ENCODE measurements around the gene BCKDHB. TPM values are rescaled to one million over a fixed set of nuclear protein-coding genes. Genes with fewer than 3 reads are reported as not detected.

BCKDHB gene
- total RNA-seq, 1 experiment from 2014 or later = 16.4 TPM

DNA sequence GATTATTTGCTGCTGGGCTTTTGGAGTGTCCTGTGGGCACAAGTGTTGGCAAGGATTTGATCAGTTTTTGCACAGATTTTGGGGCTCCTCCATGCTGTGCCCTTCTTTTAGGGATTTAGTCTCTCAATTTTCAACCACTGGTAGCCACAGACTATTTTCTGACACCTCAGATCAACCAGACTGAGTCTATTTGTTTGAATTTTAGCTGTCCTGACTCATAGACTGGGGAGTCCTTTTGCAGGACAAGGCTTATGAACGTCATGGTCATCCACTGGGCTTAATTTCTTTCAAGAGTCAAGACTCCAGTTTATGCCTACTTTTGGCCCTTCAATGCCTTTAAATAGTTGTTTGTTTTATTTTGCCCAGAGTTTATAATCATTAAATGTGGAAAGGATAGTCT is 59.3 kb downstream of the BCKDHB start:
- ATAC-seq = no peak
- Histone ChIP-seq H3K4me3 (ENCODE audit: low read depth in 2 of 2, low read length in 2 of 2) (no peak overlapping the region), H3K36me3 (ENCODE audit: control insufficient read depth, insufficient read depth, low read length) (peaks cover 2% of the 10 kb centered on the region; the same call in 1 of the 2 replicates), H3K9me3 (ENCODE audit: control insufficient read depth, insufficient read depth, low read depth, low read length) (no peaks in the 10 kb centered on the region), H3K27ac (ENCODE audit: low read length) (no peak overlapping the region), H3K27me3 (ENCODE audit: control insufficient read depth, insufficient read depth, low read length) (no peaks in the 10 kb centered on the region), H3K4me1 (ENCODE audit: control insufficient read depth, insufficient read depth, low read length) (no peaks in the 10 kb centered on the region)
- CTCF ChIA-PET = no interaction called here
- no peak for DNase-seq (ENCODE audit: low read depth, low spot score)
- BruUV-seq (replicated peaks) = no TSS peak
- POLR2A ChIA-PET = no interaction called here
- TF ChIP-seq SIN3A (IDR thresholded peaks at IDR 0.05; ENCODE audit: borderline replicate concordance, insufficient read depth, low read depth, low read length) = no peak
- no peak for TF ChIP-seq TCF7L2 (IDR thresholded peaks at IDR 0.05; ENCODE audit: low read depth, low read length)
- no peak for TF ChIP-seq POLR2AphosphoS5 (IDR thresholded peaks at IDR 0.05; ENCODE audit: low read depth, low read length)
- TF ChIP-seq REST (IDR thresholded peaks at IDR 0.05; ENCODE audit: insufficient read depth in 1 of 2, low read depth in 2 of 2, low read length in 1 of 2) = no peak
- intact Hi-C loops (cut with micrococcal nuclease; ENCODE audit: unreplicated experiment) (no loop called here), in situ Hi-C loops (cut with HindIII; ENCODE audit: low pct_unique_long_range_greater_than_20kb, low sequenced_read_pairs) (no loop called here)

GRCh38 chr6:80170433-80170832 is 64.0 kb downstream of the BCKDHB start:
- H3K4me3 ChIP-seq (ENCODE audit: low read depth in 2 of 2, low read length in 2 of 2) = no peak overlapping the region
- no peak for ATAC-seq
- H3K36me3 ChIP-seq (ENCODE audit: control insufficient read depth, insufficient read depth, low read length) = peaks cover 2% of the 10 kb centered on the region; the same call in 1 of the 2 replicates
- in situ Hi-C loops (cut with HindIII; ENCODE audit: low pct_unique_long_range_greater_than_20kb, low sequenced_read_pairs) = no loop called here
- TF ChIP-seq CTCF (IDR thresholded peaks at IDR 0.05) = no peak
- TF ChIP-seq TCF7L2 (IDR thresholded peaks at IDR 0.05; ENCODE audit: low read depth, low read length) = no peak
- TF ChIP-seq SIN3A (IDR thresholded peaks at IDR 0.05; ENCODE audit: borderline replicate concordance, insufficient read depth, low read depth, low read length) = no peak
- no peak for TF ChIP-seq POLR2AphosphoS5 (IDR thresholded peaks at IDR 0.05; ENCODE audit: low read depth, low read length)
- TF ChIP-seq REST (IDR thresholded peaks at IDR 0.05; ENCODE audit: insufficient read depth in 1 of 2, low read depth in 2 of 2, low read length in 1 of 2) = no peak
- no peaks in the 10 kb centered on the region for H3K9me3 ChIP-seq (ENCODE audit: control insufficient read depth, insufficient read depth, low read depth, low read length)
- BruUV-seq (replicated peaks) = no TSS peak
- no peaks in the 10 kb centered on the region for H3K4me1 ChIP-seq (ENCODE audit: control insufficient read depth, insufficient read depth, low read length)
- intact Hi-C loops (cut with micrococcal nuclease; ENCODE audit: unreplicated experiment) = no loop called here
- ChIA-PET CTCF (no interaction called here), POLR2A (no interaction called here)
- no peak for DNase-seq (ENCODE audit: low read depth, low spot score)
- H3K27ac ChIP-seq (ENCODE audit: low read length) = no peak overlapping the region
- H3K27me3 ChIP-seq (ENCODE audit: control insufficient read depth, insufficient read depth, low read length) = no peaks in the 10 kb centered on the region
